Skeletal muscle satellite cell (primary cell): ENCODE results near the gene CCDC27.
A peak's percentile ranks its signal among the peaks of the same experiment; 100 is the strongest.

Experiments
- H3K27me3 ChIP-seq: 2 replicates; pipeline ENCODE4 v1.7.0; 2013; ENCODE audit warnings: low read length; ENCODE audit not compliant: control insufficient read depth, insufficient read depth
- H3K36me3 ChIP-seq: 2 replicates; pipeline ENCODE4 v1.7.0; 2013; ENCODE audit warnings: mild to moderate bottlenecking, control low read depth, low read length; ENCODE audit not compliant: insufficient read depth
- H3K4me1 ChIP-seq: 2 replicates; pipeline ENCODE4 v1.7.0; 2013; ENCODE audit warnings: low read length; ENCODE audit not compliant: control insufficient read depth, insufficient read depth
- H3K4me2 ChIP-seq: 2 replicates; pipeline ENCODE4 v1.7.0; 2013; ENCODE audit warnings: mild to moderate bottlenecking, low read length
- H3K4me3 ChIP-seq: 2 replicates; pipeline ENCODE4 v1.7.0; 2013; ENCODE audit warnings: low read length
- H3K9ac ChIP-seq: 2 replicates; pipeline ENCODE4 v1.7.0; 2013; ENCODE audit warnings: mild to moderate bottlenecking, low read depth, low read length, moderate library complexity
- H3K9me3 ChIP-seq: replicated peaks from 2 replicates; pipeline ENCODE4 v1.7.0; 2013; ENCODE audit warnings: mild to moderate bottlenecking, control low read depth, low read length

Gene CCDC27

GRCh38 chr1:3767328-3767925 lies 15.2 kb downstream of the CCDC27 start:
- Histone ChIP-seq H3K4me3 (no peak overlapping the region), H3K27me3 (peaks cover 38% of the 10 kb centered on the region)

DNA sequence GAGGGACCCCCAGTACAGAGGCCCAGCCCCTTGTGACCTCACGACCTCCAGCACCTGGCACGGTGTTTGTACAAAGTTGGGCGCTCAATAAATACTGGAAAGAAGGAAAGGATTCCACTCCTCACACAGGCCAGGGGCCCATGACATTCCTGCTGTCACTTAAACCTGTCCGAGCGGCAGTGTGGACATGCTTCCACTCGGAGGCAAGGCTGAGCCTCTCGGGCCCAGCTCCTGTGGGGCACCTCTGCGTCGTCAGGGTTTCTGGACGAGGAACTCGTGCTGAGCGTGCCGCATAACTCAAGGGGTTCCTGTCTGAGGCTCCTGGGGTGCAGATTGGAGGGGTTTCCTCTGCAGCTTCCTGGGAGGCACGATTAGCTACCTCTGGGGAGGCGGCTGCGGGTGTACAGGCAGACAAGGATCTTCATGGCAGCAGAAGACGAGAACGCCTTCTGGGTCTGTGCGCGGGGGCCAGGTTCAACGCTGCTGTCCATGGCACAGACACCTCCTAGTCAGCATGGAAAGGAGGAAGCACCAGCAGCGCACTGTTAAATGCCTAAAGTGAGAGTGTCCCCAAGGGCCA lies 16.7 kb downstream of the CCDC27 start:
- no peak overlapping the region for H3K4me2 ChIP-seq
- H3K36me3 ChIP-seq, result no peaks in the 10 kb centered on the region
- peaks cover 29% of the 10 kb centered on the region for H3K27me3 ChIP-seq
- H3K4me1 ChIP-seq, result peaks cover 5% of the 10 kb centered on the region
- no peak overlapping the region for H3K4me3 ChIP-seq
- H3K9ac ChIP-seq, result no peak overlapping the region
- H3K9me3 ChIP-seq, result no peaks in the 10 kb centered on the region

More at GRCh38 chr1:3767328-3767925, 15.2 kb downstream of the CCDC27 start:
- no peak overlapping the region for H3K4me2 ChIP-seq
- peaks cover 5% of the 10 kb centered on the region for H3K4me1 ChIP-seq
- H3K36me3 ChIP-seq, result no peaks in the 10 kb centered on the region
- no peaks in the 10 kb centered on the region for H3K9me3 ChIP-seq
- no peak overlapping the region for H3K9ac ChIP-seq

DNA sequence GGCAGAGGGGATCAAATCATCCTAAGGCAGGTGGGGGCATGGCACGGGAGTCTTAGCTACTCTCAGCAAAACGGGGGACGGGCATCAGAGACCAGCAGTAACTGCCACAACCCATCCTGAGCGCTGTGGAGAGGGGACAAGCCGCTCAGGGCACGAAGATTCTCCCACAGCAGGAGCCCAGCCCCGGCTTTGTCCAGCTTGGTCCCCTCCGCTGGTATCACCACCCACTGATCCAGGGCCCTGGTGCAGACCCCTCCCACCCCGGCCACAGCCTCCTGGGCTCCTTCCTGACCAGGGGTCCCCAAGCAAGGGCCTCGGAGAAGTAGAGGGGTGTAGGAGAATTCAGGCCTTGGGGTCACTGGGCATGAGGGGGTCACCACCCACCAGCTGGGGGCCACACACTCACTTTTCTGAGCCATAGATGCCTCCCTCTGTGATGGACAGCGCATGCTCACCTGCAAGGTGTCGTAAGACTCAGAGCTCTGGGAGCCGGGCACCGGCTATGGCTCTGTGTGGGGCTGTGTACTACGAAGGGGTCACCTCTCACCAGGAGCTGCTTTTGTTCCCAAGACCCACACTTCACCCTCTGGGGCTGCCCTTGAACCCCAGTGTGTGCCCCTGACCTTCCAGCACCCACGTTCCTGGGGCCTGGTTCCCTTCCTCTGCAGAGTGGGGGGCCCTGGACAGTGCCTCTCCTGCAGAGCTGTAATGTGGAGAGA lies 18.0 kb downstream of the CCDC27 start:
- H3K9me3 ChIP-seq, result no peaks in the 10 kb centered on the region
- H3K27me3 ChIP-seq, result peaks cover 24% of the 10 kb centered on the region
- H3K4me3 ChIP-seq, result no peak overlapping the region
- H3K4me2 ChIP-seq, result no peak overlapping the region
- no peak overlapping the region for H3K9ac ChIP-seq
- H3K36me3 ChIP-seq, result no peaks in the 10 kb centered on the region
- H3K4me1 ChIP-seq, result peaks cover 10% of the 10 kb centered on the region

- Histone ChIP-seq H3K36me3 (no peaks in the 10 kb centered on the region), H3K27me3 (peaks cover 18% of the 10 kb centered on the region), H3K4me1 (peaks cover 20% of the 10 kb centered on the region), H3K4me3 (peak overlapping the region; percentile 66), H3K9ac (peak overlapping the region; percentile 30), H3K9me3 (no peaks in the 10 kb centered on the region), H3K4me2 (peak overlapping the region; percentile 79)
Observed at GRCh38 chr1:3771108-3772026, 19.1 kb downstream of the CCDC27 start.

GRCh38 chr1:3772027-3772714 lies 19.9 kb downstream of the CCDC27 start:
- Histone ChIP-seq H3K4me3 (peak overlapping the region; percentile 66), H3K9me3 (no peaks in the 10 kb centered on the region), H3K36me3 (no peaks in the 10 kb centered on the region), H3K4me1 (peaks cover 20% of the 10 kb centered on the region), H3K9ac (peak overlapping the region; percentile 30), H3K27me3 (peaks cover 16% of the 10 kb centered on the region), H3K4me2 (peak overlapping the region; percentile 79)

DNA sequence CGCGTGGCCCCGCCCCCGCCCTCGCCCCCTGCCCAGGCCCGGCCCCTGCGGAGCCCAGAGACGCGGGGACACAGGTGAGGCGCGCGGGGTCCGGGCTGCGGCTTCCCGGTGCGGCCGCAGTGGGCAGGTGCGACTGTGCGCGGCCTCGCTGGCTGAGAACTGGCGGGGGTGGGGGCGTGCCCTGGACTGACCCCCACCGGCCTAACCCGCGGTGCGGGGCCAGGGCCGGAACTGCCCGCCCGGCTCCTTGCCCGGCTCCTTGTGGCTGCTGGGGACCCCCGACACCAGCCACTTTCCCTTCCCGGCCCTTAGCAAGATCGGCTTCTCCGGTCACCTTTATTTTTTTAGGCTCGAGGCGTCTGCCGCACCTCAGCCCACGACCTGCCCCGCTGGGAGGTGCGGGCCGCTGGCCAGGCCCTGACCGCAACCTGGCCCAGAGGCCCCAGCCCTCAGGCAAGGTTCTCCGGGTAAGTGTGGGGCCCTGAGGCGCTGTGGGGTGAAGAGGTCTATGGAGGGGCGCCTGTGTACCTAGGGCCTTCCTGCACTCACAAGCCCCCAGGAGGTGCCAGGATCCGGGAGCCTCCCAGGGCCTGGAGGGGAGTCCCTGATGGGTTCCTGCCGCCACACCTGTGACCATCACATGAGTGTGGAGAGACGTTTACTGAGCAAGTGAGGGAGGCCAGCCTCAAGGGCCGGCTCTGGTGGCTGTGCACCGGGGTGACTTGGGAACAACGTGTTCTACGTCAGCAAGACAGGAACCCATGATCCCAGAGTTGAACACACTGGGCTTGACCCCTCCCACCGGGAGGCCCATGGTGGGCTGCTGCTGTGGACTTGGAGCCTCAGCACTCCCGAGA lies 20.7 kb downstream of the CCDC27 start, which contains the start of gene SMIM1:
Gene SMIM1, plus strand, starts transcription at position 35 of the 857 bp plus-strand sequence. CDS start 2,625 bp downstream, outside the sequence.
- Histone ChIP-seq H3K36me3 (no peaks in the 10 kb centered on the region), H3K4me3 (peak within 1 kb of the TSS; percentile 66), H3K27me3 (peaks cover 16% of the 10 kb centered on the region), H3K9me3 (no peaks in the 10 kb centered on the region), H3K4me1 (peaks cover 20% of the 10 kb centered on the region), H3K4me2 (peak within 1 kb of the TSS; percentile 79), H3K9ac (peak within 1 kb of the TSS; percentile 30)

DNA sequence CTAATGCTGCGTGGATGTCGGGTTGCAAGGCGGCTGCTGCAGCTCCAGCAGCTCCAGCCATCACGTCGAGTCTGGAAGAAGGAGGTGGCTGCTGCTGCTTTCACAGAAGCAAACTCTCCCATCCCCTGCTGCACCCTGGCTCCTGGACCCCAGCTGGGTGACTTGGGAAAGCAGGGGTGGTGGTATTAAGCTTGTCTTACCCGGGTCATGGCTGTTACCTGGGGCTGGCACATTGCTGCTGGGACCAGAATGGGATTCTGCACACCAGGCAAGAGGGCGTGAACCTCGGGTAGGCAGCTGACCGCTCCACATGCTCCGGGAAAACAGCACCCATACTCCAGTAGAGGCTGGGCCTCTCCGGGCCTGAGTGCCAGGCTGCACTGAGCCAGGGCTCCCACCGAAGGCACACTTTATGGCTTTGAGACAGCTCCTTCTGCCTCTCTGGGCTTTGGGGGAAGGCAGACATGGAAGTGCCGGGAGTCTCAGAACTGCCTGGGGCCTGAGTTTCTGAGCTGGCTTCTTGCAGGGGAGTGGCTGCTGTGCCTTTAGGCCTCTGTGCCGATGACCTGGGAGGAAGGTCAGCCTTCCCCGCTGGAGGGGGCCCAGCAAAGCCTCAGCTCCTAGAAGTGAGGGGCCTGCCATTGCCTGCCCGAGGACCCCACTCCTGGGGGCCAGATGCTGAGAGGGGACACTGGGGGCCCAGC lies 21.5 kb downstream of the CCDC27 start:
- no peak overlapping the region for H3K4me2 ChIP-seq
- peaks cover 20% of the 10 kb centered on the region for H3K4me1 ChIP-seq
- peaks cover 16% of the 10 kb centered on the region for H3K27me3 ChIP-seq
- H3K4me3 ChIP-seq, result no peak overlapping the region
- H3K36me3 ChIP-seq, result no peaks in the 10 kb centered on the region
- H3K9me3 ChIP-seq, result no peaks in the 10 kb centered on the region
- H3K9ac ChIP-seq, result no peak overlapping the region

GRCh38 chr1:3774276-3774945 lies 22.2 kb downstream of the CCDC27 start:
- Histone ChIP-seq H3K4me2 (no peak overlapping the region), H3K9ac (no peak overlapping the region), H3K36me3 (peaks cover 5% of the 10 kb centered on the region), H3K27me3 (peaks cover 16% of the 10 kb centered on the region), H3K4me3 (no peak overlapping the region), H3K9me3 (no peaks in the 10 kb centered on the region), H3K4me1 (peaks cover 20% of the 10 kb centered on the region)

DNA sequence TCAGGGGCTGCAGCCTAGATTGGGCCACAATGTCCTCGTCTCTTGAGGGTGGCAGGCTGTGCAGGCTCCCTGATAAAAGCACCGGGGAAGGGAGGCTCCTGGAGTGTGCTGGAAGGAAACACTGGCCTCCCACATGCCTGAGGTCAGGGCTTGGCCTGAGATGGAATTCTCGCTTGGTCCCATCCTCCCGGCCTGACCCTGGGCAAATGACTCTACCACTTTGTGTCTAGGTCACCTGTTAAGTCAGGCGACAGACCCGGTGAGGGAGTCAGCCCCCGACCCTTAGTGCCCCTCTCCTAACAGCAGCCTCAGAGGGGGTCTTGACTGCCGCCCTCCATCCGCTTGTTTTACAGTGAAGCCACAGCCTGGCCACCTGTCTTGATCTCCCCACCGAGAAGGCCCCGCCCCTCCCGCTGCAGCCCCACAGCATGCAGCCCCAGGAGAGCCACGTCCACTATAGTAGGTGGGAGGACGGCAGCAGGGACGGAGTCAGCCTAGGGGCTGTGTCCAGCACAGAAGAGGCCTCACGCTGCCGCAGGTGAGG lies 22.8 kb downstream of the CCDC27 start:
- Histone ChIP-seq H3K36me3 (peaks cover 11% of the 10 kb centered on the region), H3K4me1 (peaks cover 20% of the 10 kb centered on the region), H3K4me3 (no peak overlapping the region), H3K27me3 (peaks cover 16% of the 10 kb centered on the region), H3K4me2 (no peak overlapping the region), H3K9ac (no peak overlapping the region), H3K9me3 (no peaks in the 10 kb centered on the region)
